ENCODE data around the gene EYA4.

DNA sequence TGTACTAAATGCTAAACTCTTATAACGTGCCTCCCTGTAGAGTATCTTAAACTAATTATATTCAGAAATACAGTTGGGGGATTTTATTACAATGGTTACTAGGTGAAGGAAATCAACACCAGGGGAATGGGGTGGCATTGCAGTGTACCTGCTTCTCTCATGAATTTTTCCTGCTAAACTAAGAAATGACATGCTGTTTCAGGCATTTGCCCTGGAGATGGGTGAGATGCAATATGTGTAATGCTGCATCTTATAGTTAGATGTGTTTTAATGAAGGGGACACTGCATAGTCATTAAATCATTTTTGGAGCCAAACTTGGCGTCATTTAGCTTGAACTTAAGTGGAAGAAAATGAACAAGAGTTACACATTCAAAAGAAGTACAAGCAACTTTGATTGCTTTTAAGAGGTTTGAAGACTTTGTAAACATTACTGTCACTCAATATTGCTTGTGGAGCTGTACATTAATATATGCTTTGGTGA, 4.3 kb downstream of the EYA4 start:
- TF ChIP-seq, protein P1, sequence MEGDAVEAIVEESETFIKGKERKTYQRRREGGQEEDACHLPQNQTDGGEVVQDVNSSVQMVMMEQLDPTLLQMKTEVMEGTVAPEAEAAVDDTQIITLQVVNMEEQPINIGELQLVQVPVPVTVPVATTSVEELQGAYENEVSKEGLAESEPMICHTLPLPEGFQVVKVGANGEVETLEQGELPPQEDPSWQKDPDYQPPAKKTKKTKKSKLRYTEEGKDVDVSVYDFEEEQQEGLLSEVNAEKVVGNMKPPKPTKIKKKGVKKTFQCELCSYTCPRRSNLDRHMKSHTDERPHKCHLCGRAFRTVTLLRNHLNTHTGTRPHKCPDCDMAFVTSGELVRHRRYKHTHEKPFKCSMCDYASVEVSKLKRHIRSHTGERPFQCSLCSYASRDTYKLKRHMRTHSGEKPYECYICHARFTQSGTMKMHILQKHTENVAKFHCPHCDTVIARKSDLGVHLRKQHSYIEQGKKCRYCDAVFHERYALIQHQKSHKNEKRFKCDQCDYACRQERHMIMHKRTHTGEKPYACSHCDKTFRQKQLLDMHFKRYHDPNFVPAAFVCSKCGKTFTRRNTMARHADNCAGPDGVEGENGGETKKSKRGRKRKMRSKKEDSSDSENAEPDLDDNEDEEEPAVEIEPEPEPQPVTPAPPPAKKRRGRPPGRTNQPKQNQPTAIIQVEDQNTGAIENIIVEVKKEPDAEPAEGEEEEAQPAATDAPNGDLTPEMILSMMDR (IDR thresholded peaks at IDR 0.05) = no peak
- no peak for TF ChIP-seq ZFX (IDR thresholded peaks at IDR 0.05; ENCODE audit: borderline replicate concordance)

Measured in 22Rv1 (cell line).